Mesothelial cell of epicardium (in vitro differentiated cells): ENCODE measurements around the gene RETREG3. TPM values are rescaled to one million over a fixed set of nuclear protein-coding genes. Genes with fewer than 3 reads are reported as not detected.
"Not testable (repeated sequence)": the region's sequence is repeated elsewhere in the genome, so short reads cannot be mapped to it uniquely, and the experiment has no call there.

ENCODE experiments used
- DNase-seq, 2 experiments: peaks; one replicate each; pipeline ENCODE4 v3.0.0; 2021; ENCODE audit warnings: low spot score in 2 of 2; ENCODE audit not compliant: unreplicated experiment in 2 of 2
- H3K27ac Mint-ChIP-seq: 2 replicates; pipeline ENCODE4 v1.8.0; 2021; ENCODE audit warnings: mixed read lengths
- H3K27me3 Mint-ChIP-seq: 2 replicates; pipeline ENCODE4 v1.8.0; 2021; ENCODE audit warnings: low read depth, mixed read lengths
- H3K36me3 Mint-ChIP-seq: 2 replicates; pipeline ENCODE4 v1.8.0; 2021; ENCODE audit warnings: mixed read lengths
- H3K4me1 Mint-ChIP-seq: 2 replicates; pipeline ENCODE4 v1.8.0; 2021; ENCODE audit warnings: mixed read lengths
- H3K4me3 Mint-ChIP-seq: 2 replicates; pipeline ENCODE4 v1.8.0; 2021; ENCODE audit warnings: mild to moderate bottlenecking, moderate library complexity, mixed read lengths
- H3K9me3 Mint-ChIP-seq: 2 replicates; pipeline ENCODE4 v1.8.0; 2021; ENCODE audit warnings: mixed read lengths
- CTCF ChIP-seq: fragments of 200-600 bp; sonication (generic); IDR thresholded peaks from one replicate; pipeline ENCODE4 v1.5.0; 2021; ENCODE audit warnings: antibody characterized with exemption; ENCODE audit not compliant: unreplicated experiment
- total RNA-seq: library from RNA; stranded (reverse); gene quantifications from 3 replicates; pipeline ENCODE4 v1.2.1, GENCODE V29; 2021

RETREG3 gene
- total RNA-seq, 1 donor from 2014 or later: 77.7 TPM

GRCh38 chr17:42562388-42563142 is 46.6 kb downstream of the RETREG3 start:
- Mint-ChIP-seq H3K27ac (peak overlapping the region; percentile 97), H3K4me3 (peak overlapping the region; percentile 87)

DNA sequence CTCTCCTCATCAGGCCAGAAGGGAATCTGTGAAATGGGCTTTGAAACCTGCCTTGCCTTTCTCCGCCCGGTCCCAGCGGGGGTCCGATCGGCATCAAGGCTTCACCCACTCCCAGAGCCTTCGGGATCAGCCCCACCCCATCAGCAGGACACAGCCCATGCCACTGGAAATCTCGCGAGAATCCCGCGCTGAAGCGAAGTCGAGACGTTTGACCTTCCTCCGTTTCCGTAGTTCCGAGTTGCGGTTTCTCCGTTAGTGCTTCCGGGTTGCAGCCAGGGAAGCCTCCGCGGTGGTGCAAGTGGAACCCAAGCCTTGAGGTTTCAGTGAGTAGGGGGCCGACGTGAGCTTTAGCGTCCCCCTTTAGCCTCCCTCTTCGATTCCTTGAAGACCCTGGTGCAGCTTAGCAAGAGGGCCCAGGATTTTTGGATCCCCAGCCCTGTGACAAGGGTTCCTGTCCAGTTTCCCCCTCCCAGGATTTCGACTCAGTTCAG is 47.2 kb downstream of the RETREG3 start, which contains the start of gene COASY:
Gene COASY, plus strand, starts transcription at position 252 of the 491 bp plus-strand sequence. CDS start 475 bp downstream, outside the sequence.
- Mint-ChIP-seq H3K36me3 (no peaks in the 10 kb centered on the region), H3K4me3 (peak within 1 kb of the TSS; percentile 87), H3K9me3 (no peaks in the 10 kb centered on the region), H3K27me3 (no peaks in the 10 kb centered on the region), H3K27ac (peak within 1 kb of the TSS; percentile 97), H3K4me1 (peaks cover 30% of the 10 kb centered on the region)
- DNase-seq: peak; percentile 76 to 88
- TF ChIP-seq CTCF: no peak

More at GRCh38 chr17:42562388-42563142, 46.6 kb downstream of the RETREG3 start:
- Mint-ChIP-seq H3K4me1 (peaks cover 30% of the 10 kb centered on the region), H3K9me3 (no peaks in the 10 kb centered on the region), H3K36me3 (no peaks in the 10 kb centered on the region), H3K27me3 (no peaks in the 10 kb centered on the region)
- no peak for TF ChIP-seq CTCF
- no peak for DNase-seq

- Mint-ChIP-seq H3K27ac (peak overlapping the region; percentile 71), H3K4me1 (peaks cover 31% of the 10 kb centered on the region), H3K27me3 (no peaks in the 10 kb centered on the region), H3K4me3 (peak overlapping the region; percentile 60), H3K9me3 (no peaks in the 10 kb centered on the region), H3K36me3 (no peaks in the 10 kb centered on the region)
- no peak for TF ChIP-seq CTCF
- no peak for DNase-seq
Measured at GRCh38 chr17:42560246-42560645, 48.9 kb downstream of the RETREG3 start.

DNA sequence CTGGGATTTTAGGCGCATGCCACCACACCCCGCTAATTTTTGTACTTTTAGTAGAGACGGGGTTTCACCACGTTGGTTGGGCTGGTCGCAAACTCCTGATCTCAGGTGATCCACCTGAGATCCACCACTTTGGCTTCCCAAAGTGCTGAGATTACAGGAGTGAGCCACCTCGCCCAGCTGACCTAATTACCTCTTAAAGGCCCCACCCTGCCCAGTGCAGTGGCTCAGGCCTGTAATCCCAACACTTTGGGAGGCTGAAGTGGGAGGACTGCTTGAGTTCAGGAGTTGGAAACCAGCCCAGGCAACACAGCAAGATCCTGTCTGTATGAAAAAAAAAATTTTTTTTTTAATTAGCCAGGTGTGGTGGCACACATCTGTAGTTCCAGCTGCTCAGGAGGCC is 50.1 kb downstream of the RETREG3 start:
- H3K36me3 Mint-ChIP-seq: no peaks in the 10 kb centered on the region
- no peak for DNase-seq
- no peak for TF ChIP-seq CTCF
- no peaks in the 10 kb centered on the region for H3K27me3 Mint-ChIP-seq
- no peak overlapping the region for H3K4me3 Mint-ChIP-seq
- no peaks in the 10 kb centered on the region for H3K9me3 Mint-ChIP-seq
- peaks cover 35% of the 10 kb centered on the region for H3K4me1 Mint-ChIP-seq
- H3K27ac Mint-ChIP-seq: no peak overlapping the region

- Mint-ChIP-seq H3K4me1 (peaks cover 24% of the 10 kb centered on the region), H3K4me3 (peak overlapping the region; percentile 88)
- H3K9me3 Mint-ChIP-seq, H3K36me3 Mint-ChIP-seq, H3K27ac Mint-ChIP-seq, DNase-seq, H3K27me3 Mint-ChIP-seq: not testable (repeated sequence)
Measured at GRCh38 chr17:42555961-42556617, 53.1 kb downstream of the RETREG3 start.

- peaks cover 22% of the 10 kb centered on the region for H3K4me1 Mint-ChIP-seq
- peak overlapping the region; percentile 88 for H3K4me3 Mint-ChIP-seq
- no peak for DNase-seq
- H3K36me3 Mint-ChIP-seq: no peaks in the 10 kb centered on the region
- no peaks in the 10 kb centered on the region for H3K27me3 Mint-ChIP-seq
- H3K9me3 Mint-ChIP-seq: no peaks in the 10 kb centered on the region
- TF ChIP-seq CTCF: no peak
- H3K27ac Mint-ChIP-seq: peak overlapping the region; percentile 96
Measured at GRCh38 chr17:42555122-42555622, 54.0 kb downstream of the RETREG3 start.
